HG03066 (cell line): Measurements from ENCODE around the gene MPZ.
"Not testable (repeated sequence)": the region's sequence is repeated elsewhere in the genome, so short reads cannot be mapped to it uniquely, and the experiment has no call there.

Source experiments
- ATAC-seq: cut with Tn5 transposase; IDR thresholded peaks from one replicate; pipeline ENCODE4 v1.9.1; 2021; ENCODE audit warnings: low read depth; ENCODE audit not compliant: unreplicated experiment

The MPZ gene

DNA sequence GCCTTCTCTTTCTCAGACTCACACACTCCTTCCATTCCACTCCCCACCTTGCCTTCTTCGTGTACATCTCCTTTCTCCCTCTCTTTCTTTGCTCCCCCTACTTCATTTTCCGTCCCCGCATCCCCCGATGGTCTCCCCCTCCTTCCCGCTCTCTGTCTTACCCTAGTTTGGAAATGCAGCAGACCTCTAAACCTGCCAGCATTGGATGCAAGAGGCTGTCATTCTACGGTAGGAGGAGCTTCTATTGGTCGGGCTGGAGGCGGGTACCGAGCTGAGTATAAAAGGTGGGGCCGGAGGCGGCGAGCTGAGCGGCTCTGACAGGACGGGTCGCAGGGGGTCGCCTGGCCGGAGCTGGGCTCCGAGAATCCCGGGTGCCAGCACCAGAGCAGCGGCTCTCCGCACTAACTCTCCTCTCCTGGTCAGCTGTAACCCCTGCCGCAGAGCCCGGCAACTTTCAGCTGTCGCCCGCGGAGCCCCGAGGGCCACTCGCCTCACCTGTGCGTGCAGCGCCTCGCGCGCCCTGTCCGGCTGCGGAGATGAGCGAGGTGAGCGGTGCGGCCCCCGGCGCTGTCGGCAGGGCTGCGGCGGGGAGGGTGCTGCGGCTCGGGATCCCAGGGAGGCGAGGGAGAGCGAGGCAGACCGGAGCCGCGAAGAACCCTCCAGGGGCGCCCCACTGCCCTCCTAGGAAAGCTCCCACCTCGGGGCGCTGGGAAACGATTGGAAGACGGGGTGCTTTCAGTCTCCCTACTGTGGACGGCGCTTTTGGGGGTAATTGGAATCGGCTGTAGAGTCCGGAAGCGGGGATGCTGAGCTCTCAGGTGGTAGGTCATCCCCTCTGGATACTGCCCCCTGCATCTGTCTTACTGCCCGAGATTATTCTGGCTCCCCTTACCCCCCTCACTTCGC is 51.1 kb downstream of the MPZ start, which contains the start of gene PCP4L1:
Gene PCP4L1, plus strand, starts transcription at position 307 of the 906 bp plus-strand sequence. Its CDS starts 230 bp downstream, at position 537.
- no peak for ATAC-seq

DNA sequence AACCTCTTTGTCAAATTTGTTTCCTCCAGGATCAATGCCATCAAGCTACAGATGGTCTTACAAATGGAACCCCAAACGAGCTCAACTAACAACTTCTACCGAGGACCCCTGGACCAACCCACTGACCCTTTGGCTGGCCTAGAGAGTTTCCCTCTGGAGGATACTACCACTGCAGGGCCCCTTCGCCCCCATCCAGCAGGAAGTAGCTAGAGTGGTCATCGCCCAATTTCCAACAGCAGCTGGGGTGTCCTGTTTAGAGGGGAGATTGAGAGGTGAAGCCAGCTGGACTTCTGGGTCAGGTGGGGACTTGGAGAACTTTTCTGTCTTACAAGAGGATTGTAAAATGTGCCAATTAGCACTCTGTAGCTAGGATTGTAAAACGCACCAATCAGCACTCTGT is 52.7 kb downstream of the MPZ start:
- not testable (repeated sequence) for ATAC-seq

DNA sequence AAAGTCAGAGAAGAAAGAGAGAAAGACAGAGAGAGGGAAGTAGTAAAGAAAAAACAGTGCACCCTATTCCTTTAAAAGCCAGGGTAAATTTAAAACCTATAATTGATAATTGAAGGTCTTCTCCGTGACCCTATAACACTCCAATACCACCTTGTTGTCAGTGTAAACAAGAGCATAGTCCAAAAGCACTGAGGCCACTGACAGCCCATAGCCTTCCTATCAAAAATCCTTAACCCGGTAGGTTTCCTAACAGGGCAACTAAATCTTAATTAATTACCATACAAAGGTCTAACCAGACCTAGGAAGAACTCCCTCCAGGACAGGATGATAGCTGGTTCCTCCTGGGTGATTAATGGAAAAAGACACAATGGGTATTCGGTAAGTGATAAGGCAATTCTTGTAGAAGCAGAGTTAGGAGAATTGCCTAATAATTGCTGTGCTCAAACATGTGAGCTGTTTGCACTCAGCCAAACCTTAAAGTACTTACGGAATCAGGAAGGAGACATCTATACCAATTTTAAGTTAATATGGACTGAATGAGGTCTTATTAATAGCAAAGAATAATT is 53.7 kb downstream of the MPZ start:
- ATAC-seq: not testable (repeated sequence)

DNA sequence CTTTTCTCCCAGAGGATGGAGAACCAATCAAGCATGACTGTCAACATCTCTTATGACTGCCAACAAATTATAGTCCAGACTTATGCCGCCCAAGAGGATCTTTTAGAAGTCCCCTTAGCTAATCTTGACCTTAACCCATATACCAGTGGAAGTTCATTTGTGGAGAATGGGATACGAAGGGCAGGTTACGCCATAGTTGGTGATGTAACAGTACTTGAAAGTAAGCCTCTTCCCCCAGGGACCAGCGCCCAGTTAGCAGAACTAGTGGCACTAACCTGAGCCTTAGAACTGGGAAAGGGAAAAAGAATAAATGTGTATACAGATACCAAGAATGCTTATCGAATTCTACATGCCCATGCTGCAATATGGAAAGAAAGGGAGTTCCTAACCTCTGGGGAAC is 54.5 kb downstream of the MPZ start:
- ATAC-seq: not testable (repeated sequence)
